ENCODE measurements around the gene EBP.

The EBP gene

DNA sequence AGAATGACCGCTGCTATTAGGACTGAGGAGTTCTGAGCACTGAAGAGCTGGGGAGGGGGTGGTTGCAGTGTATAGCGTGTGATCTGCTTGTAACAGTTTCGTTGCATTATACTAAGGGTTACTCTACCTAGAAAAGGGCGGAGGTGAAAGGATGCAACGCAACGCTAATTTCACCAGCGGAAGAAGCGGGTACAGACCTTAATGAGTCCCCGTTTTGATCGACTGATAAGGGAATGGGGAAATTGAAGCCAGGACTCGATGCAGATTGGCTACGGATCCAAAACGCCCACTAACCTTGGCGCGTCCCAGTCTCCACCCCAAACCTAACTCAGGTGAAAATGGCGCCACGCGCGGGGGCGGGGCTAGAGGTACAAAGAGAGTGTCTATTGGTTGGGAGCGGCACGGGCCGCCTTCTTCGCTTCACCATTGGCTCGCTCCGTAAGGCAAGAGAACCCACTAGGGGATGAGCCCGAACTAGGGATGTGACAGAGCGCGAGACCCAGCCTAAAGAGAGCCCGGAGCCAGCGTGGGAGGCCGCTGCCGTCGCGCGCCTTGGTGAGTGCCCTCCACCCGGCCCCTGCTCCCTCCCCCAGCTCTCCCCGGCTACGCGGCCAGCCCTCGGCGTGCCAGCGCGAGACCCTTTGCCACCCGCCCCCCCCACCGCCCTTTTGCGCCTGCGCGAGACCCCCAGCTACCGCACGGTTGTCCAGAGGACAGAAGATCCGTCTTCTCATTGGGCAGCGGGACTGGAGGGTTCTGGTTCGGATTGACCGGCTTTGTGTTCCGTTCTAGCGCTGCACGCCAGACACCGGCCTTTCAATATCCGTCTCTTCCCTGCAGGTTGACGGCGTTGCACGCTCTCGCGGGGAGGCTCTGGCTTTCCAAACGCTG is at the start of gene EBP:
Gene EBP, plus strand, starts transcription at position 456 of the 891 bp plus-strand sequence. CDS start 1,964 bp downstream, outside the sequence.
- ChIA-PET CTCF (no interaction called here), POLR2A (interaction anchor here (1.2 to 1.5 kb wide), 2 partner anchors 18 to 53 kb away, joined by 3 to 4 read pairs; partner anchors contain the start of genes RBM3 and TBC1D25)
- DNase-seq (ENCODE audit: extremely low spot score) = peak; percentile 90
- TF ChIP-seq, protein P1, sequence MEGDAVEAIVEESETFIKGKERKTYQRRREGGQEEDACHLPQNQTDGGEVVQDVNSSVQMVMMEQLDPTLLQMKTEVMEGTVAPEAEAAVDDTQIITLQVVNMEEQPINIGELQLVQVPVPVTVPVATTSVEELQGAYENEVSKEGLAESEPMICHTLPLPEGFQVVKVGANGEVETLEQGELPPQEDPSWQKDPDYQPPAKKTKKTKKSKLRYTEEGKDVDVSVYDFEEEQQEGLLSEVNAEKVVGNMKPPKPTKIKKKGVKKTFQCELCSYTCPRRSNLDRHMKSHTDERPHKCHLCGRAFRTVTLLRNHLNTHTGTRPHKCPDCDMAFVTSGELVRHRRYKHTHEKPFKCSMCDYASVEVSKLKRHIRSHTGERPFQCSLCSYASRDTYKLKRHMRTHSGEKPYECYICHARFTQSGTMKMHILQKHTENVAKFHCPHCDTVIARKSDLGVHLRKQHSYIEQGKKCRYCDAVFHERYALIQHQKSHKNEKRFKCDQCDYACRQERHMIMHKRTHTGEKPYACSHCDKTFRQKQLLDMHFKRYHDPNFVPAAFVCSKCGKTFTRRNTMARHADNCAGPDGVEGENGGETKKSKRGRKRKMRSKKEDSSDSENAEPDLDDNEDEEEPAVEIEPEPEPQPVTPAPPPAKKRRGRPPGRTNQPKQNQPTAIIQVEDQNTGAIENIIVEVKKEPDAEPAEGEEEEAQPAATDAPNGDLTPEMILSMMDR (IDR thresholded peaks at IDR 0.05; ENCODE audit: control extremely low read depth, extremely low read depth, low read depth, missing control alignments) = no peak

DNA sequence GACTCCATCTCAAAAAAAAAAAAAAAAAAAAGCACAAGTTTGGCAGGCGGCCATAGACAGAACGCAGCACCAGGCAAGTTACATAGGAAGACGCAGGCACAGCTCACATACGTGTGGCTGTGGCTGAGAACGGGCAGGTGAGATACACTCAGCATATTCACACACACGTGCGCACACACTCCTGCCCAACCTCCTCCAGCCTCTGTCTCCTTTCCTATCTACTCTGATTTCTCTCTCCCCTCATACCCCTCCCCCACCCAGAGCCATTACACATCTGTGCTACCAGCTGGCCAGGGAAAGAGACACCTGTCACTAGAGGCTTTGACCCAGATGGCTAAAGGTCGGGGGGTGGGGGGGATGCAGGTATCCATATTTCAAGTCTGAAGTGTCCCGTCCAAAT is 49.4 kb upstream of the EBP start:
- CTCF ChIA-PET = no interaction called here
- POLR2A ChIA-PET = no interaction called here
- TF ChIP-seq, protein P1 (IDR thresholded peaks at IDR 0.05; ENCODE audit: control extremely low read depth, extremely low read depth, low read depth, missing control alignments) = no peak
- DNase-seq (ENCODE audit: extremely low spot score) = no peak

DNA sequence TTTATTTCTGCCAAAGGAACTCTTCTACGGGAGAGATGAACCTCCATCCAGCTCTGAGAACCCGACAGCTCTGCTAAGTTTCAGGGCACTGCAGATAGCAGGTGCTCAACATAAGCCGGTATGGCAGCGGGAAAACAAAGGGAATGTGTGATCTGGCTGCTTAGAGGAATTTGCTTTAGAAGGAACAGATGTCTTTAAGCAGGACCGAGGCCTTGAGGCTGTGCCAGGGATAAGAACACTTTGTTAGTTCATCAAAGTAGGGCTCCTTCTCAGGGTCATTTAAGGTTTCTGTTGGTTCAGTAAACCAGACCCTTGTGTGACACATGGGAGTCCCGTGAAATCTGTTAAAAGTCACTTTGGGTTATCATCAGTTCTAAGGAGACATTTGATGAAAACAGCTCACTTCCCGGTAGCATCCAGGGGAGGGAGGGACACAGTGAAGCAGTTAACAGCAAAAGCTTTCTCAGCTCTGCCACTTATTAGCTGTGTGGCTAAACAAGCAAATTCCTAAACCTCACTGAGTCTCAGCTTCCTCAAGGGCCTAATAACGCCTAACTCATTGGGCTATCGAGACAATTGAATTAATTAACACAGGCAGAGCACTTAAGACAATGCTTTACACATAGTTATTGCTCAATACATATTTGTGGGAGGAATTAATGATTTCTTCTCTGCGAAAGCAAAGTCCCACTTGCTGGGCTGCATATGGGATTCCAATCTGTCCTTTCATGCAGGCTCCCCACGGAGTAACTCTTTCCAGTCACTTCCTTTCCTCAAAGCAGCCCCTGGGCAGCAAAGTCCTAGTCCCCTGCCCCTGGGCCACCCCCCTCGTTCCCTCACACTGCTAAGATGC is 48.5 kb upstream of the EBP start:
- no peak for DNase-seq (ENCODE audit: extremely low spot score)
- CTCF ChIA-PET = interaction anchor here (1.4 kb wide), 1 partner anchor 8 kb away, joined by 4 read pairs; no protein-coding TSS in a partner anchor

DNA sequence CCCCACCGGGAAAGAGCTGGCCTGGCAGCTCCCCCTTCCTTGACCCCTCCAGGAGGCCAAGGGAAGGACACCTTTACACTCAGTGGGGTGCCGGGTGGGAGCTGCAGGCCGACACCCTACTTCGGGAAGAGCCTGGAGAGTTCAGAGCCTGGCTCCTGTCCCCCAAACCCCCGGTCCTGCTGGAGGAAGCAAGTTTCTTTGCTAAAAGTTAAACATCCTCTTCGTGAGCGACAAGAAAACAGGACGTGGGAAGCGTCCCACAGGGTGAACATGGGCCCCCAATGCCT is 48.0 kb upstream of the EBP start:
- DNase-seq (ENCODE audit: extremely low spot score) = no peak
- CTCF ChIA-PET = interaction anchor here (1.4 kb wide), 1 partner anchor 9 kb away, joined by 4 read pairs; no protein-coding TSS in a partner anchor
- TF ChIP-seq, protein P1 (IDR thresholded peaks at IDR 0.05; ENCODE audit: control extremely low read depth, extremely low read depth, low read depth, missing control alignments) = no peak
- POLR2A ChIA-PET = interaction anchor here (0.7 kb wide), 1 partner anchor 223 kb away, joined by 3 read pairs; the partner anchor contains the start of gene SUV39H1

More for the DNA sequence above, 48.5 kb upstream of the EBP start:
- POLR2A ChIA-PET = no interaction called here
- TF ChIP-seq, protein P1 (IDR thresholded peaks at IDR 0.05; ENCODE audit: control extremely low read depth, extremely low read depth, low read depth, missing control alignments) = no peak

DNA sequence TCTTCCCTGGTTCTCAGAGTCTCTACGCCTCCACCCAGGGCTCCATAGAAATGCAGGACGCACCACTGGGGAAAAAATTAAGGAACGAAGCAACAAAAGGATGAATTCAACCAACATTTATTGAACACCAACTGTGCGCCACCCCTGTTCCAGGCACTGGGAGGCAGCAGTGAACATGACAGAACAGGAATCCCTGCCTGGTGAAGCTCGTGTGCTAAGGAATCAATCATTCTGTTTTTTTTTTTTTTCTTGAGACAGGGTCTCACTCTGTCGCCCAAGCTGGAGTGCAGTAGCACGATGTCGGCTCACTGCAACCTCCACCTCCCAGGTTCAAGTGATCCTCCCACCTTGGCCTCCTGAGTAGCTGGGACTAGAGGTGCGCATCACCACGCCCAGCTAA is 47.5 kb upstream of the EBP start:
- no peak for DNase-seq (ENCODE audit: extremely low spot score)
- CTCF ChIA-PET = interaction anchor here (1.1 to 1.4 kb wide), 2 partner anchors 10 to 11 kb away, joined by 3 to 4 read pairs; no protein-coding TSS in a partner anchor
- TF ChIP-seq, protein P1 (IDR thresholded peaks at IDR 0.05; ENCODE audit: control extremely low read depth, extremely low read depth, low read depth, missing control alignments) = peak; percentile 44
- POLR2A ChIA-PET = interaction anchor here (0.7 kb wide), 1 partner anchor 222 kb away, joined by 3 read pairs; the partner anchor contains the start of gene SUV39H1

DNA sequence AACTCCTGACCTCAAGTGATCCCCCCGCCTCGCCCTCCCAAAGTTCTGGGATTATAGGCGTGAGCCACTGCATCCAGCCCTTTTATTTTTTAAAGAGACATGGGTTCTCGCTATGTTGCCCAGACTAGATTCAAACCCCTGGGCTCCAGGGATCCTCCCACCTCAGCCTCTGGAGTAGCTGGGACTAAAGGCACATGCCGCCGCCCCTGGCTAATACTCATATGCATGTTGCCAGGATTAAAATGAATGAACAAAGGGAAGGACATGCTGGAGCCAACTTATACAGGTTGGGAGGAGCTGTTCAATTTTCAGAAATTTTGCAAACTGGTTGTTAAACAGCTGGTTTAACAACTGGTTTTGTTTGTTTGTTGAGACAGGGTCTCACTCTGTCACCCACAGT is 47.0 kb upstream of the EBP start:
- no peak for DNase-seq (ENCODE audit: extremely low spot score)
- ChIA-PET CTCF (interaction anchor here (1.1 to 1.4 kb wide), 3 partner anchors 10 to 19 kb away, joined by 3 to 4 read pairs (median 3); no protein-coding TSS in a partner anchor), POLR2A (no interaction called here)
- TF ChIP-seq, protein P1 (IDR thresholded peaks at IDR 0.05; ENCODE audit: control extremely low read depth, extremely low read depth, low read depth, missing control alignments) = no peak

All from GM10248 (cell line).